Sigmoid colon (tissue), 7 donors: ENCODE results near the gene TMEM89. TPM values are rescaled to one million over a fixed set of nuclear protein-coding genes. Genes with fewer than 3 reads are reported as not detected.

ENCODE experiments used
- DNase-seq: peaks from one replicate; pipeline ENCODE4 v3.0.0-alpha.2; 2019
- H3K27ac ChIP-seq, 4 donors: fragments of 200-600 bp; sonication (generic); one replicate each; pipeline ENCODE4 v1.5.1; 2016 to 2019; ENCODE audit warnings: mild to moderate bottlenecking in 1 of 4
- H3K27me3 ChIP-seq, 3 donors: fragments of 200-600 bp; sonication (generic); one replicate each; pipeline ENCODE4 v1.5.1; 2019; ENCODE audit warnings: mild to moderate bottlenecking in 1 of 3
- H3K36me3 ChIP-seq, 4 donors: fragments of 200-600 bp; sonication (generic); one replicate each; pipeline ENCODE4 v1.5.1; 2016 to 2019
- H3K4me1 ChIP-seq, 4 donors: fragments of 200-600 bp; sonication (generic); one replicate each; pipeline ENCODE4 v1.5.1; 2017 to 2019
- H3K4me3 ChIP-seq, 4 donors: fragments of 200-600 bp; sonication (generic); one replicate each; pipeline ENCODE4 v1.5.1; 2017 to 2019; ENCODE audit warnings: mild to moderate bottlenecking in 2 of 4, moderate library complexity in 1 of 4
- H3K9me3 ChIP-seq, 4 donors: fragments of 200-600 bp in 3 of 4; sonication (generic) in 3 of 4; one replicate each; pipeline versions ENCODE4 v1.5.1 to v1.6.1; 2013 to 2019
- EP300 ChIP-seq, 4 donors: sonication (generic); formaldehyde crosslinking; IDR thresholded peaks; one replicate each; pipeline ENCODE4 v1.6.1; 2017; ENCODE audit warnings: antibody characterized with exemption in 4 of 4
- POLR2A ChIP-seq, 2 donors: fragments of 450-650 bp; IDR thresholded peaks; one replicate each; pipeline ENCODE4 v1.6.1; 2016; ENCODE audit warnings: antibody characterized with exemption in 2 of 2, mild to moderate bottlenecking in 2 of 2, moderate library complexity in 2 of 2
- POLR2AphosphoS5 ChIP-seq, 4 donors: sonication (generic); formaldehyde crosslinking; IDR thresholded peaks; one replicate each; pipeline ENCODE4 v1.6.1; 2017; ENCODE audit warnings: antibody characterized with exemption in 4 of 4
- WGBS, 2 donors: extraction: QIAGEN DNeasy Blood & Tissue Kit; methylation state at CpG; one replicate each; pipeline ENCODE4 v1.1.7; 2013; 5-methylcytosine and 5-hydroxymethylcytosine counted together
- intact Hi-C: fragments of 100-400 bp; cut with DNase I; formaldehyde crosslinking; loops from one replicate; pipeline ENCODE4 v1.15.1; 2023
- polyA plus RNA-seq, 3 donors: library from polyadenylated mRNA; stranded (reverse); fragments of 200-250 nt; gene quantifications; one replicate each; pipeline ENCODE4 v1.2.3, GENCODE V29; 2013
- total RNA-seq, 4 donors: library from RNA; depleted of rRNA; stranded (reverse); fragments of >200 nt; gene quantifications; one replicate each; pipeline ENCODE4 v1.1.0, GENCODE V29; 2016
- TF ChIP-seq, protein P1 (sequence below), 4 experiments: fragments of 450-650 bp in 3 of 4; fragments of 200-600 bp in 1 of 4; IDR thresholded peaks; one replicate each; pipeline ENCODE4 v1.5.1; 2016 to 2019; ENCODE audit warnings: antibody characterized with exemption in 4 of 4, mild to moderate bottlenecking in 3 of 4, moderate library complexity in 2 of 4
- donor health status: healthy with polysubstance abuse.
- donor health status: Bipolar disorder and iron deficiency.
- donor health status: healthy.

Gene TMEM89
- total and polyA plus RNA-seq, 7 donors, result 1.2 TPM; not detected in 6

DNA sequence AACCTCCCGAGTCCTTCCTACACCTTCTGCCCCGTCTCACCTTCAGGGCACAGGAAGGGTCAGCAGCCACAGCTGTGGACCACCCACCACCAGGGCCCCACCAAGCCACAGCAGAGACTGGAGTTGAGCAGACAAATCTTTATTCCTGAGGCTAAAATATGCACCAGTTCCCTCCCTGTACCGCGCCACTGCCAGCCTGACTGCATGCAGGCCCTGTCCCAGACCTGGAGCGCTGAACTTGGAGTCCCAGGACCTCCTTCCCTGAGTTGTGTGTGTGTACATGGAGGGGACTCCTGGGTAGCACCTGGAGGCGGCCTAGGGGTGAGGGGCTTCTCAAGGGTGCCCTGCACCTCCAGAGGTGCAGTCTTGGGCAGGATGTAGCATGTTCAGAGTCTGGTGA lies 4.0 kb upstream of the TMEM89 start:
- H3K9me3 ChIP-seq, result no peaks in the 10 kb centered on the region
- intact Hi-C loops, result no loop called here
- no peak overlapping the region for H3K27ac ChIP-seq
- WGBS, 2 donors, result 95 to 97% methylated on average over 6 of the region's 6 CpGs
- no peak for TF ChIP-seq EP300 (IDR thresholded peaks at IDR 0.05)
- TF ChIP-seq POLR2AphosphoS5 (IDR thresholded peaks at IDR 0.05), result no peak
- H3K36me3 ChIP-seq, result peaks cover 8 to 44% (median 21%) of the 10 kb centered on the region in 4 donors
- no peaks in the 10 kb centered on the region for H3K27me3 ChIP-seq
- no peak for DNase-seq
- no peak overlapping the region for H3K4me3 ChIP-seq
- no peaks in the 10 kb centered on the region for H3K4me1 ChIP-seq

DNA sequence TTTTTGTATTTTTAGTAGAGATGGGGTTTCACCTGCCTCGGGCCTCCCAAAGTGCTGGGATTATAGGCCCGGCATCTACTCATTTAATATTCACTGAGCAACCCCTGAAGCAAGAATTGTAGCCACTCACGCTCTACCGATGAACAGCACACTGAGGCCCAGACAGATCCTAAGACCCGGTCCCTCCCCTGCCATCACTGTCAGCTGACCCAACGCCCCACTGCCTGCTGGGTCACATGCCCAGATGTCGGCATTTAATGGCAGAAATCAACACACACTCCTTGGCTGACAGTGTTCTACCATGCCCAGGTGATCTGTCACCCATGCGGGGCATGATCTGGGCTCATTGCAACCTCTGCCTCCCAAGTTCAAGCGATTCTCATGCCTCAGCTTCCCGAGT lies 3.2 kb upstream of the TMEM89 start:
- no peak for DNase-seq
- no peak overlapping the region for H3K27ac ChIP-seq
- intact Hi-C loops, result no loop called here
- no peaks in the 10 kb centered on the region for H3K27me3 ChIP-seq
- no peaks in the 10 kb centered on the region for H3K9me3 ChIP-seq
- no peak overlapping the region for H3K4me3 ChIP-seq
- 89 to 94% methylated on average over 10 of the region's 10 CpGs for WGBS, 2 donors
- peaks cover 8 to 40% (median 18%) of the 10 kb centered on the region in 4 donors for H3K36me3 ChIP-seq
- no peaks in the 10 kb centered on the region for H3K4me1 ChIP-seq
- no peak for TF ChIP-seq POLR2A (IDR thresholded peaks at IDR 0.05)
- TF ChIP-seq, protein P1, sequence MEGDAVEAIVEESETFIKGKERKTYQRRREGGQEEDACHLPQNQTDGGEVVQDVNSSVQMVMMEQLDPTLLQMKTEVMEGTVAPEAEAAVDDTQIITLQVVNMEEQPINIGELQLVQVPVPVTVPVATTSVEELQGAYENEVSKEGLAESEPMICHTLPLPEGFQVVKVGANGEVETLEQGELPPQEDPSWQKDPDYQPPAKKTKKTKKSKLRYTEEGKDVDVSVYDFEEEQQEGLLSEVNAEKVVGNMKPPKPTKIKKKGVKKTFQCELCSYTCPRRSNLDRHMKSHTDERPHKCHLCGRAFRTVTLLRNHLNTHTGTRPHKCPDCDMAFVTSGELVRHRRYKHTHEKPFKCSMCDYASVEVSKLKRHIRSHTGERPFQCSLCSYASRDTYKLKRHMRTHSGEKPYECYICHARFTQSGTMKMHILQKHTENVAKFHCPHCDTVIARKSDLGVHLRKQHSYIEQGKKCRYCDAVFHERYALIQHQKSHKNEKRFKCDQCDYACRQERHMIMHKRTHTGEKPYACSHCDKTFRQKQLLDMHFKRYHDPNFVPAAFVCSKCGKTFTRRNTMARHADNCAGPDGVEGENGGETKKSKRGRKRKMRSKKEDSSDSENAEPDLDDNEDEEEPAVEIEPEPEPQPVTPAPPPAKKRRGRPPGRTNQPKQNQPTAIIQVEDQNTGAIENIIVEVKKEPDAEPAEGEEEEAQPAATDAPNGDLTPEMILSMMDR (IDR thresholded peaks at IDR 0.05), result no peak
- no peak for TF ChIP-seq POLR2AphosphoS5 (IDR thresholded peaks at IDR 0.05)
- TF ChIP-seq EP300 (IDR thresholded peaks at IDR 0.05), result no peak

DNA sequence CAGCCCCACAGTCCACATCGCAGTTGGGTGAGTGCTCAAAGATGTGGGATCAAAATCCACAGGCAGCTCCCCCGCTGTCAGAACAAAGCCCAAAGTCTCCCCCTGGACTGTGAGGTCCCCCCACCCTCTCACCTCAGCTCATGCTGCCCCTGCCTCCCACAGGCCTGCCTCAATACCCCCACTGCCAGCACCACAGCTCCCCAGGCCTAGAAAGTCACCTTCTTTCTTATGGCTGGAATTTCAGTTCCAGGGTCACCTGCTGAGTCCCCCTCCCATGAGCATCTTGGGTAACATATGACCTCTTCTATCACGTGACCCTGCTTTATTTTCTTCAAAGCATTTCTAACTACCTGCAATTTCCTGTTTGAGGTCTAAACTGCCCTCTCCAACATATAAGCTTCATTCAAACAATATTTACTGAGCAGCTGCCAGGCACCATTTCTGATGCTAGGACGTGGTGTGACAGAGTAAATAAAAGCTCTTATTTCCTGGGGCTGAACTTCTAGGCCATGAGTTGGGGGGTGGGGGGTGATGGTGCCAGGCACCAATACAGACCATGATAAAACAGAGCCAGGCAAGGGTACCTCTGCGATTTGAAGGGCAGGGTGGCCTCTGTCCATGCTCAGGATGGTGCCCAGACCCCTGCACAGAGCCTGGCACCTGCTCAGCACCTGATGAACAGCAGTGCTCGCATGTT lies 2.4 kb upstream of the TMEM89 start:
- Histone ChIP-seq H3K9me3 (no peaks in the 10 kb centered on the region), H3K27ac (no peak overlapping the region), H3K27me3 (no peaks in the 10 kb centered on the region), H3K4me3 (no peak overlapping the region), H3K36me3 (peaks cover 8 to 34% (median 15%) of the 10 kb centered on the region in 4 donors), H3K4me1 (no peaks in the 10 kb centered on the region)
- DNase-seq, result no peak
- intact Hi-C loops, result no loop called here
- 43 to 63% methylated on average over 6 of the region's 6 CpGs for WGBS, 2 donors
- TF ChIP-seq POLR2AphosphoS5 (IDR thresholded peaks at IDR 0.05), result no peak
- no peak for TF ChIP-seq POLR2A (IDR thresholded peaks at IDR 0.05)
- no peak for TF ChIP-seq EP300 (IDR thresholded peaks at IDR 0.05)
- TF ChIP-seq, protein P1 (IDR thresholded peaks at IDR 0.05), result no peak

DNA sequence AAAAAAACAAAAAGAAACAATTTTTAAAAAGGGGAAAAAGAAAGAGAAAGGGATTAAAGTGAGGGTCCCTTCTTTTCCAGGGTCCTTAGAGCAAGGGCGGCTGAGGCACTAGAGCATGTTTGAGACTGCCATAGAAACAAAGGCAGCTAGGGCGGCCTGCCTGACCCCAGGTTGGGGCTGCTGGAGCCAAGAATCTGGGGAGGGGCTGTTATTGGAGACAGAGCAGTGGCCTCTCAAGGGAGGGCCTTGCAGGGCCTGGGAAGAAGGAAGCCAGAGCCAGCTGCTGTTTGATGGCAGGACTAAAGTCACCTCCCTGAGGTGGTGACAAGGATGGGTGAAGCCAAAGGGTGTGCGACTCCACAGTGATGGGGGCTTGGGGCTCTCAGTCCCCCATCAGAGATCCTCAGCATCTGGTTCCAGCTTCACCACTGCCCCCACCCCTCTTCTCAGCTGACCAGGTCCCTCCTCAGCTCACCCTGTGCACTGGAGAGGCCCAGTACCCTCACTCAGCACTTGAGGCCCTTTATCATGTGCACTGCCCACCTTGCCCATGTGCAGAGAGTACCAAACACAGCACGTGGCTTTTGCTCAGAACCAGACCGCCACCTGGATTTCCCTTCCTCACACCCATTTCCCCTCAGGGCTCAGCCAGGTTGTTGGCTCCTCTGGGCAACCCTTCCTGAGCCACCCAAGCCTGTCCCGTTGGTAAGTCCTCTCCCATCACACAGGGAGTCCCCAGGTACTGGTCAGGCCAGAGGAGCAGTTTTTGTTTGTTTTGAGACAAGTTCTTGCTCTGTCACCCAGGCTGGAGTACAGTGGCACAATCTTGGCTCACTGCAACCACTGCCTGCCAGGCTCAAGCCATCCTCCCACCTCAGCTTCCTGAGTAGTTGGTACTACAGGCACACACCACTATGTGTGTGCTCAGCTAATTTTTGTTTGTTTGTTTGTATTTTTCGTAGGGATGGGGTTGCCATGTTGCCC lies 1.7 kb downstream of the TMEM89 start:
- WGBS, 2 donors, result 74 to 86% methylated on average over 7 of the region's 7 CpGs
- H3K27ac ChIP-seq, result no peak overlapping the region

More for the DNA sequence above, 1.7 kb downstream of the TMEM89 start:
- Histone ChIP-seq H3K4me3 (no peak overlapping the region), H3K4me1 (no peaks in the 10 kb centered on the region), H3K27me3 (no peaks in the 10 kb centered on the region), H3K36me3 (no peaks in the 10 kb centered on the region), H3K9me3 (peaks cover 0 to 13% (median 6%) of the 10 kb centered on the region in 4 donors)
- intact Hi-C loops, result no loop called here
- TF ChIP-seq POLR2AphosphoS5 (IDR thresholded peaks at IDR 0.05) (no peak), EP300 (IDR thresholded peaks at IDR 0.05) (no peak), POLR2A (IDR thresholded peaks at IDR 0.05) (no peak)
- TF ChIP-seq, protein P1 (IDR thresholded peaks at IDR 0.05), result no peak
- DNase-seq, result no peak
